Measurements from ENCODE around the gene NKAIN1.

DNA sequence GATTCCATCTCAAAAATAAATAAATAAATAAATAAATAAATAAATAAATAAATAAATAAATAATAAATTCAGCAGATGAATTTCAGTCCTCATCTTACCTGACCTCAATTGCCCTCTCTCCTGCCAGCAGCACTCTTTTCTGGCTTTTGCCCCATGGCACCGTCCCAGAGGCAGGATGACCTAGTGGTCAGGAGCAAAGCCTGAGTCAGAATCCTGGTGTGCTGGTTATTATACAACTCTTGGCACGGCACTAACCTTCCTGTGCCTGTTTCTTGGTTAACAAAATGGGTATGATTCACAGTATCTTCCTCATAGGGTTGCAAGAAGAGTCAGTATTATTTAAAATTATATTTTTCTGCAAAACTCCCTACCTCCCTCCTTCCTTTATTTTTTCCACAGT lies 43.0 kb downstream of the NKAIN1 start:
- TF ChIP-seq, protein P1, sequence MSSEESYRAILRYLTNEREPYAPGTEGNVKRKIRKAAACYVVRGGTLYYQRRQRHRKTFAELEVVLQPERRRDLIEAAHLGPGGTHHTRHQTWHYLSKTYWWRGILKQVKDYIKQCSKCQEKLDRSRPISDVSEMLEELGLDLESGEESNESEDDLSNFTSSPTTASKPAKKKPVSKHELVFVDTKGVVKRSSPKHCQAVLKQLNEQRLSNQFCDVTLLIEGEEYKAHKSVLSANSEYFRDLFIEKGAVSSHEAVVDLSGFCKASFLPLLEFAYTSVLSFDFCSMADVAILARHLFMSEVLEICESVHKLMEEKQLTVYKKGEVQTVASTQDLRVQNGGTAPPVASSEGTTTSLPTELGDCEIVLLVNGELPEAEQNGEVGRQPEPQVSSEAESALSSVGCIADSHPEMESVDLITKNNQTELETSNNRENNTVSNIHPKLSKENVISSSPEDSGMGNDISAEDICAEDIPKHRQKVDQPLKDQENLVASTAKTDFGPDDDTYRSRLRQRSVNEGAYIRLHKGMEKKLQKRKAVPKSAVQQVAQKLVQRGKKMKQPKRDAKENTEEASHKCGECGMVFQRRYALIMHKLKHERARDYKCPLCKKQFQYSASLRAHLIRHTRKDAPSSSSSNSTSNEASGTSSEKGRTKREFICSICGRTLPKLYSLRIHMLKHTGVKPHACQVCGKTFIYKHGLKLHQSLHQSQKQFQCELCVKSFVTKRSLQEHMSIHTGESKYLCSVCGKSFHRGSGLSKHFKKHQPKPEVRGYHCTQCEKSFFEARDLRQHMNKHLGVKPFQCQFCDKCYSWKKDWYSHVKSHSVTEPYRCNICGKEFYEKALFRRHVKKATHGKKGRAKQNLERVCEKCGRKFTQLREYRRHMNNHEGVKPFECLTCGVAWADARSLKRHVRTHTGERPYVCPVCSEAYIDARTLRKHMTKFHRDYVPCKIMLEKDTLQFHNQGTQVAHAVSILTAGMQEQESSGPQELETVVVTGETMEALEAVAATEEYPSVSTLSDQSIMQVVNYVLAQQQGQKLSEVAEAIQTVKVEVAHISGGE (tag by site-specific recombination; conservative IDR thresholded peaks at IDR 0.05; ENCODE audit: low read depth): no peak
- TF ChIP-seq ZNF473 (tag by site-specific recombination; IDR thresholded peaks at IDR 0.05): no peak
- TF ChIP-seq ZNF19 (tag by site-specific recombination; IDR thresholded peaks at IDR 0.05; ENCODE audit: low read depth): no peak
- no peak for TF ChIP-seq ZBTB1 (tag by site-specific recombination; IDR thresholded peaks at IDR 0.05)
- TF ChIP-seq ZNF777 (tag by site-specific recombination; IDR thresholded peaks at IDR 0.05; ENCODE audit: borderline replicate concordance): no peak

Data from HEK293 (cell line).